RWPE1 (cell line): ENCODE data around the gene CLIC6.

Experiments
- CTCF ChIA-PET: fragments of 350-600 bp; sonication (Branson Sonifier 250); formaldehyde crosslinking; extraction: SDS; loops from one replicate; lab custom pipeline; 2021; lab: Yijun Ruan, JAX
- POLR2A ChIA-PET: fragments of 400-600 bp; formaldehyde crosslinking; extraction: SDS; loops from one replicate; lab custom pipeline; 2020; ENCODE audit warnings: antibody characterized with exemption; ENCODE audit not compliant: low non-redundant PET; lab: Yijun Ruan, JAX
- DNase-seq: peaks from one replicate; pipeline ENCODE4 v3.0.0; 2012; ENCODE audit warnings: low spot score
- H3K27ac ChIP-seq: fragments of 450-650 bp; 2 replicates; pipeline ENCODE4 v1.5.1; 2017
- TF ChIP-seq, protein P1 (sequence below): fragments of 450-650 bp; conservative IDR thresholded peaks from 2 replicates; pipeline ENCODE4 v1.5.1; 2017; ENCODE audit warnings: low read depth, mild to moderate bottlenecking

The CLIC6 gene

GRCh38 chr21:34675871-34676270 is 7.1 kb downstream of the CLIC6 start:
- TF ChIP-seq, protein P1, sequence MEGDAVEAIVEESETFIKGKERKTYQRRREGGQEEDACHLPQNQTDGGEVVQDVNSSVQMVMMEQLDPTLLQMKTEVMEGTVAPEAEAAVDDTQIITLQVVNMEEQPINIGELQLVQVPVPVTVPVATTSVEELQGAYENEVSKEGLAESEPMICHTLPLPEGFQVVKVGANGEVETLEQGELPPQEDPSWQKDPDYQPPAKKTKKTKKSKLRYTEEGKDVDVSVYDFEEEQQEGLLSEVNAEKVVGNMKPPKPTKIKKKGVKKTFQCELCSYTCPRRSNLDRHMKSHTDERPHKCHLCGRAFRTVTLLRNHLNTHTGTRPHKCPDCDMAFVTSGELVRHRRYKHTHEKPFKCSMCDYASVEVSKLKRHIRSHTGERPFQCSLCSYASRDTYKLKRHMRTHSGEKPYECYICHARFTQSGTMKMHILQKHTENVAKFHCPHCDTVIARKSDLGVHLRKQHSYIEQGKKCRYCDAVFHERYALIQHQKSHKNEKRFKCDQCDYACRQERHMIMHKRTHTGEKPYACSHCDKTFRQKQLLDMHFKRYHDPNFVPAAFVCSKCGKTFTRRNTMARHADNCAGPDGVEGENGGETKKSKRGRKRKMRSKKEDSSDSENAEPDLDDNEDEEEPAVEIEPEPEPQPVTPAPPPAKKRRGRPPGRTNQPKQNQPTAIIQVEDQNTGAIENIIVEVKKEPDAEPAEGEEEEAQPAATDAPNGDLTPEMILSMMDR = no peak
- ChIA-PET CTCF (interaction anchor here (0.5 kb wide), 1 partner anchor 1955 kb away, joined by 3 read pairs; no protein-coding TSS in a partner anchor), POLR2A (no interaction called here)
- no peak overlapping the region for H3K27ac ChIP-seq
- no peak for DNase-seq

DNA sequence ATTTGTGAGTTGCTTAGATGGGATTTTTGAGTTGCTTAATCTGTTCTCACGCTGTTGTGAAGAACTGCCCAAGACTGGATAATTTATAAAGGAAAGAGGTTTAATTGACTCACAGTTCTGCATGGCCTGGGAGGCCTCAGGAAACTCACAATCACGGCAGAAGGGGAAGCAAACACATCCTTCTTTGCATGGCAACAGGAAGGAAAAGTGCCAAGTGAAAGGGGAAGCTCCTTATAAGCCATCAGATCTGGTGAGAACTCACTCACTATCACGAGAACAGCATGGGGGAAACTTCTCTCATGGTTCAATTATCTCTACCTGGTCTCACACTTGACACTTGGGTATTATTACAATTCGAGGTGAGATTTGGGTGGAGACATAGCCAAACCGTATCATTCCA is 10.3 kb downstream of the CLIC6 start:
- no peak for DNase-seq
- no peak overlapping the region for H3K27ac ChIP-seq
- POLR2A ChIA-PET = no interaction called here
- TF ChIP-seq, protein P1 = no peak
- CTCF ChIA-PET = no interaction called here

DNA sequence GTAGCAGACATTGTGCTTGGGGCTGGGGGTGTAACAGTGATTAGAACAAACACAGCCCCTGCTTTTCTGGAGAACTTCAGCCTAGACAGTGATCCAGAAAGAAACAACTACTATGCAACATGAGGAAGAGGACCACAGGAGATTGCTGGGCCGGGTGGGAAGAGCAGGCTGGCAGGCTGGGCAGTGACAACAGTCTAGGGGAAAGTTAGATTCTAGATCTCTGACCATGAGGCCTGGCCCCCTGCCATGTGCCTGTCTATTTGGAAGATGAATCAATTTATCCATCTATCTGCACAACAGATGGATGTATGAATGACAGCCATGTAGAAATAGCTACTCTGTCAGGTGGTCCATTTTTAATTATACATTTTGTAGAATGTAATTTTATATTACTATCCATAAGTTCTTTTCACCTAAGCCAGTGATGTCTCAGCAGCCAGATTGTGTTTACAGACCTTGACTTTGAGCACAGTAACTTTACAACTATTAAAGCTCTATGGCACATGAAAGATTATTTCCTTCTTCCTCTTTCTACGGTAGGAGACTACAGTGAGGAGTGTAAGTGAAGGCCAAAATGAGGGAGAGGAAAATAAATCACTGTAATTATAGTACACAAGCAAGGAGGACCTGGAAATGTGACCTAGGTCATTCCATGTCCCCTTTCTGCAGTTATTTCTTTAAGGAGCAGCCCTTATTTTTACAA is 15.5 kb downstream of the CLIC6 start:
- TF ChIP-seq, protein P1 = no peak
- ChIA-PET POLR2A (no interaction called here), CTCF (no interaction called here)
- H3K27ac ChIP-seq = no peak overlapping the region
- no peak for DNase-seq

- TF ChIP-seq, protein P1 = no peak
- POLR2A ChIA-PET = no interaction called here
- no peak for DNase-seq
- H3K27ac ChIP-seq = no peak overlapping the region
- CTCF ChIA-PET = interaction anchor here (0.6 to 1.2 kb wide), 4 partner anchors 15 to 1152 kb away, joined by 3 to 4 read pairs (median 3); no protein-coding TSS in a partner anchor
Measured at GRCh38 chr21:34687065-34687464, 18.3 kb downstream of the CLIC6 start.

- TF ChIP-seq, protein P1 = no peak
- ChIA-PET POLR2A (no interaction called here), CTCF (interaction anchor here (0.6 to 1.1 kb wide), 4 partner anchors 14 to 1151 kb away, joined by 3 read pairs; no protein-coding TSS in a partner anchor)
- no peak for DNase-seq
- no peak overlapping the region for H3K27ac ChIP-seq
Measured at GRCh38 chr21:34687745-34688144, 19.0 kb downstream of the CLIC6 start.

GRCh38 chr21:34688145-34688544 is 19.4 kb downstream of the CLIC6 start:
- TF ChIP-seq, protein P1 = peak; percentile 72
- ChIA-PET CTCF (interaction anchor here (0.7 to 1.1 kb wide), 3 partner anchors 22 to 1436 kb away, joined by 3 to 5 read pairs (median 3); no protein-coding TSS in a partner anchor), POLR2A (no interaction called here)
- no peak overlapping the region for H3K27ac ChIP-seq
- no peak for DNase-seq
